Measurements from ENCODE around the gene C3orf20.
"Not testable (repeated sequence)": the region's sequence is repeated elsewhere in the genome, so short reads cannot be mapped to it uniquely, and the experiment has no call there.

The C3orf20 gene

GRCh38 chr3:14650193-14650592 is 24.7 kb upstream of the C3orf20 start:
- intact Hi-C loops (cut with DNase I; ENCODE audit: low total_unique reads) = loop anchor here (10.0 kb wide), 1 partner anchor 385 kb away; no protein-coding TSS in a partner anchor
- Histone ChIP-seq H3K27me3 (no peaks in the 10 kb centered on the region), H3K4me1 (peaks cover 0 to 28% (median 19%) of the 10 kb centered on the region in 4 donors), H3K27ac (no peak overlapping the region), H3K9me3 (no peaks in the 10 kb centered on the region), H3K36me3 (peaks cover 3 to 4% (median 4%) of the 10 kb centered on the region in 3 donors), H3K4me3 (no peak overlapping the region)
- no peak for DNase-seq
- no peak for TF ChIP-seq CTCF (IDR thresholded peaks at IDR 0.05)

GRCh38 chr3:14651440-14652251 is 23.3 kb upstream of the C3orf20 start, which contains the start of gene CCDC174:
TSS of gene CCDC174 (plus strand) at chr3:14651762. CDS start at chr3:14651837, 75 bp downstream.
- Histone ChIP-seq H3K4me1 (peaks cover 0 to 28% (median 19%) of the 10 kb centered on the region in 4 donors), H3K9me3 (no peaks in the 10 kb centered on the region), H3K4me3 (peak within 1 kb of the TSS; percentile 64 to 85), H3K27me3 (no peaks in the 10 kb centered on the region), H3K36me3 (peaks cover 17 to 19% (median 18%) of the 10 kb centered on the region in 3 donors), H3K27ac (peak within 1 kb of the TSS; percentile 85 to 94)
- no peak for TF ChIP-seq CTCF (IDR thresholded peaks at IDR 0.05)
- peak; percentile 96 to 98 for DNase-seq
- intact Hi-C loops (cut with DNase I; ENCODE audit: low total_unique reads) = loop anchor here (10.0 kb wide), 1 partner anchor 387 kb away; no protein-coding TSS in a partner anchor

GRCh38 chr3:14652360-14652907 is 22.5 kb upstream of the C3orf20 start:
- H3K27ac ChIP-seq = peak overlapping the region; percentile 85 to 94
- intact Hi-C loops (cut with DNase I; ENCODE audit: low total_unique reads) = loop anchor here (10.0 kb wide), 1 partner anchor 388 kb away; no protein-coding TSS in a partner anchor
- H3K36me3 ChIP-seq = peaks cover 25 to 27% (median 26%) of the 10 kb centered on the region in 3 donors
- H3K4me1 ChIP-seq = peaks cover 0 to 28% (median 19%) of the 10 kb centered on the region in 4 donors
- DNase-seq, H3K9me3 ChIP-seq, H3K27me3 ChIP-seq: not testable (repeated sequence)
- peak overlapping the region; percentile 64 to 85 for H3K4me3 ChIP-seq

- H3K27me3 ChIP-seq = no peaks in the 10 kb centered on the region
- no peak overlapping the region for H3K4me3 ChIP-seq
- H3K36me3 ChIP-seq = peaks cover 76 to 78% (median 77%) of the 10 kb centered on the region in 3 donors
- intact Hi-C loops (cut with DNase I; ENCODE audit: low total_unique reads) = loop anchor here (10.0 kb wide), 1 partner anchor 393 kb away; no protein-coding TSS in a partner anchor
- peaks cover 0 to 16% (median 12%) of the 10 kb centered on the region in 4 donors for H3K4me1 ChIP-seq
- no peak overlapping the region for H3K27ac ChIP-seq
- no peak for TF ChIP-seq CTCF (IDR thresholded peaks at IDR 0.05)
- no peaks in the 10 kb centered on the region for H3K9me3 ChIP-seq
- no peak for DNase-seq
Measured at GRCh38 chr3:14657579-14657978, 17.4 kb upstream of the C3orf20 start.

DNA sequence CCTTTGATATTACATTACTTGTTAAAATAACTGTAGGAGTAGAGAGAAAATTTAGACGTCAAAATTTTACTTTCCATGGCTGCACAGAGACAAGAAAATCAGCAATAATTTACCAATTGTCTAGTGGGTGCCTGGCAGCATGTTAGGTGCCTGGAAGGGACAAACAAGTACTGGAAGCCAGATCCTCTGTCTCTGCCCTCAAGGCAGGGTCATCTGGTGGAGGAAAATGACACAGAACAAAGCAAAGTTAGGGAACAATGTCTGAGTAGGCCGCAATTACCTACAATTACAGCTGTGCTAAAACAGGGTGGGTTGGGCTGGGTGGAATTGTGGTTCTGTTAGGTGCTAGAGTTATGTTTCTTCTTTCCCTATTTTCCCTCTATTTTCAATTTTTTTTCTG is 16.0 kb upstream of the C3orf20 start:
- DNase-seq = no peak
- H3K4me1 ChIP-seq = peaks cover 0 to 2% (median under 1%) of the 10 kb centered on the region in 4 donors
- H3K27ac ChIP-seq = no peak overlapping the region
- H3K36me3 ChIP-seq = peaks cover 90 to 92% (median 91%) of the 10 kb centered on the region in 3 donors
- H3K27me3 ChIP-seq = no peaks in the 10 kb centered on the region
- no peak for TF ChIP-seq CTCF (IDR thresholded peaks at IDR 0.05)
- H3K4me3 ChIP-seq = no peak overlapping the region
- no peaks in the 10 kb centered on the region for H3K9me3 ChIP-seq
- intact Hi-C loops (cut with DNase I; ENCODE audit: low total_unique reads) = loop anchor here (10.0 kb wide), 1 partner anchor 394 kb away; no protein-coding TSS in a partner anchor

GRCh38 chr3:14660942-14661341 is 14.0 kb upstream of the C3orf20 start:
- Histone ChIP-seq H3K27me3 (no peaks in the 10 kb centered on the region), H3K36me3 (peaks cover 98 to 100% (median 99%) of the 10 kb centered on the region in 3 donors), H3K4me3 (no peak overlapping the region), H3K4me1 (no peaks in the 10 kb centered on the region), H3K27ac (no peak overlapping the region), H3K9me3 (no peaks in the 10 kb centered on the region)
- no peak for DNase-seq
- intact Hi-C loops (cut with DNase I; ENCODE audit: low total_unique reads) = no loop called here
- no peak for TF ChIP-seq CTCF (IDR thresholded peaks at IDR 0.05)

Data from tibial artery (tissue), 4 donors.